Endothelial cell of umbilical vein (primary cell): Measurements from ENCODE around the gene ANKS6. TPM values are rescaled to one million over a fixed set of nuclear protein-coding genes. Genes with fewer than 3 reads are reported as not detected.

ENCODE experiments used
- BruUV-seq: library from RNA; stranded (reverse); fragments of 400-500 nt; replicated peaks from 2 replicates; lab custom pipeline; 2021; lab: Mats Ljungman, UMichigan
- CTCF ChIA-PET: fragments of 300-600, 350-600 bp; sonication (Branson Sonifier 250); formaldehyde crosslinking; loops from one replicate; lab custom pipeline; 2021; ENCODE audit warnings: antibody characterized with exemption, inconsistent platforms; lab: Charles Lee
- POLR2A ChIA-PET: fragments of 300-600, 350-600 bp; sonication (Branson Sonifier 250); formaldehyde crosslinking; loops from one replicate; lab custom pipeline; 2021; ENCODE audit warnings: antibody characterized with exemption, inconsistent platforms; lab: Charles Lee
- DNase-seq: peaks from one replicate; pipeline ENCODE4 v3.0.0-alpha.2; 2011; ENCODE audit warnings: low read depth, low spot score
- FAIRE-seq: peaks from 2 replicates; lab custom pipeline; 2011; peaks lifted over from hg19 to GRCh38; lab: Jason Lieb, UNC
- H2AFZ ChIP-seq: 2 replicates; pipeline ENCODE4 v1.6.0; 2012; ENCODE audit warnings: low read depth, low read length, control low read depth, inconsistent platforms
- H3K27ac ChIP-seq: 2 replicates; pipeline ENCODE4 v1.5.1; 2011; ENCODE audit warnings: low read depth, mild to moderate bottlenecking, control low read depth, low read length, moderate library complexity; ENCODE audit not compliant: insufficient read depth
- H3K27me3 ChIP-seq, 2 experiments: 2 replicates each; pipeline versions ENCODE4 v1.6.0 to v1.6.1; 2011; ENCODE audit warnings: low read length in 2 of 2, mixed read lengths in 1 of 2; ENCODE audit not compliant: control insufficient read depth in 2 of 2, insufficient read depth in 2 of 2
- H3K36me3 ChIP-seq, 2 experiments: 2 replicates in 1 of 2; 3 replicates in 1 of 2; pipeline ENCODE4 v1.5.1; 2011; ENCODE audit warnings: low read length in 2 of 2, mild to moderate bottlenecking in 1 of 2, moderate library complexity in 1 of 2; ENCODE audit not compliant: control insufficient read depth in 2 of 2, insufficient read depth in 2 of 2; ENCODE audit errors: extremely low read depth in 1 of 2
- H3K4me1 ChIP-seq: 3 replicates; pipeline ENCODE4 v1.5.1; 2011; ENCODE audit warnings: mild to moderate bottlenecking, low read length; ENCODE audit not compliant: control insufficient read depth, insufficient read depth; ENCODE audit errors: extremely low read depth
- H3K4me2 ChIP-seq: 2 replicates; pipeline ENCODE4 v1.6.1; 2011; ENCODE audit warnings: low read length, control low read depth, mixed read lengths; ENCODE audit not compliant: insufficient read depth
- H3K4me3 ChIP-seq, 3 experiments: fragments of 200-600 bp in 1 of 3; sonication (generic), shearing (Covaris generic) in 1 of 3; replicated peaks in 1 of 3; 2 replicates each; pipeline ENCODE4 v1.5.1; 2011 to 2016; ENCODE audit warnings: control low read depth in 3 of 3, low read length in 3 of 3, mild to moderate bottlenecking in 2 of 3, inconsistent platforms in 1 of 3, low read depth in 1 of 3, moderate library complexity in 1 of 3; ENCODE audit not compliant: insufficient read depth in 1 of 3
- H3K79me2 ChIP-seq: 2 replicates; pipeline ENCODE4 v1.6.0; 2012; ENCODE audit warnings: low read length, inconsistent platforms; ENCODE audit not compliant: control insufficient read depth, insufficient read depth
- H3K9ac ChIP-seq: replicated peaks from 2 replicates; pipeline ENCODE3; 2011; ENCODE audit warnings: low read length, control low read depth; ENCODE audit not compliant: insufficient read depth; ENCODE audit errors: extremely low read depth
- H3K9me1 ChIP-seq: replicated peaks from 3 replicates; pipeline ENCODE4 v1.6.0; 2011; ENCODE audit warnings: mild to moderate bottlenecking, low read length; ENCODE audit not compliant: control insufficient read depth, insufficient read depth; ENCODE audit errors: extremely low read depth
- H3K9me3 ChIP-seq: replicated peaks from 2 replicates; pipeline ENCODE4 v1.5.1; 2012; ENCODE audit warnings: low read length, inconsistent platforms; ENCODE audit not compliant: control insufficient read depth, insufficient read depth
- H4K20me1 ChIP-seq: replicated peaks from 2 replicates; pipeline ENCODE3; 2011; ENCODE audit warnings: mild to moderate bottlenecking, low read length; ENCODE audit not compliant: control insufficient read depth, insufficient read depth; ENCODE audit errors: extremely low read depth
- CTCF ChIP-seq, 2 donors: IDR thresholded peaks; 1 replicate in 1 of 2; 2 replicates in 1 of 2; pipeline ENCODE4 v1.5.1; 2011; ENCODE audit warnings: low read length in 2 of 2, mild to moderate bottlenecking in 2 of 2, moderate library complexity in 2 of 2, control low read depth in 1 of 2, inconsistent platforms in 1 of 2, low read depth in 1 of 2; ENCODE audit not compliant: insufficient read depth in 1 of 2; ENCODE audit errors: extremely low read depth in 1 of 2
- FOS ChIP-seq: IDR thresholded peaks from 2 replicates; pipeline ENCODE4 v1.6.1; 2011; ENCODE audit warnings: mild to moderate bottlenecking, low read length, moderate library complexity, borderline replicate concordance; ENCODE audit not compliant: insufficient read depth
- GATA2 ChIP-seq: IDR thresholded peaks from 2 replicates; pipeline ENCODE4 v1.7.0; 2011; ENCODE audit warnings: low read depth, mild to moderate bottlenecking, moderate library complexity, mixed read lengths, low read length; ENCODE audit not compliant: insufficient read length, insufficient read depth
- JUN ChIP-seq: IDR thresholded peaks from 2 replicates; pipeline ENCODE4 v1.6.1; 2011; ENCODE audit warnings: borderline replicate concordance, low read depth; ENCODE audit not compliant: insufficient read length, insufficient read depth
- MAX ChIP-seq: IDR thresholded peaks from 2 replicates; pipeline ENCODE4 v1.6.1; 2011; ENCODE audit not compliant: insufficient read depth, insufficient read length
- MYC ChIP-seq: IDR thresholded peaks from one replicate; pipeline ENCODE4 v1.6.1; 2011; ENCODE audit warnings: mild to moderate bottlenecking, low read depth, low read length
- POLR2A ChIP-seq: IDR thresholded peaks from 2 replicates; pipeline ENCODE4 v1.6.1; 2012; ENCODE audit warnings: low read depth, mild to moderate bottlenecking, control low read depth, low read length
- POLR2AphosphoS5 ChIP-seq: IDR thresholded peaks from 2 replicates; pipeline ENCODE4 v1.6.1; 2012; ENCODE audit warnings: low read depth, mild to moderate bottlenecking, control low read depth, low read length, moderate library complexity; ENCODE audit not compliant: insufficient read depth
- dilution Hi-C: fragments of 300-500 bp; cut with MboI; formaldehyde crosslinking; loops from one replicate; pipeline ENCODE4 v1.15.0; 2019; ENCODE audit warnings: low sequenced_read_pairs; ENCODE audit not compliant: extremely low pct_ligation_motif_present
- intact Hi-C: fragments of 100-400 bp; cut with micrococcal nuclease; formaldehyde crosslinking; loops from one replicate; pipeline ENCODE4 v1.10.0; 2022
- polyA plus RNA-seq, 4 experiments: library from polyadenylated mRNA; depleted of rRNA in 3 of 4; stranded (reverse) in 3 of 4; unstranded in 1 of 4; fragments of >200 nt; gene quantifications; 2 replicates each; pipeline versions ENCODE4 v1.2.1 to v1.2.3, GENCODE V29; 2011 to 2012; ENCODE audit warnings: missing spikeins in 1 of 4
- total RNA-seq: library from RNA; stranded (reverse); gene quantifications from 2 replicates; pipeline ENCODE4 v1.2.3, GENCODE V29; 2021

Gene ANKS6
- total and polyA plus RNA-seq, 2 donors (not counting 3 experiments of a cell fraction or from before 2014, with no cell fraction given), result 15.5 to 18.6 TPM

- H3K9ac ChIP-seq, result no peak overlapping the region
- FAIRE-seq, result no peak
- H3K27ac ChIP-seq, result no peak overlapping the region
- H3K79me2 ChIP-seq, result no peaks in the 10 kb centered on the region
- no peak overlapping the region for H2AFZ ChIP-seq
- no peak overlapping the region for H3K4me3 ChIP-seq
- ChIA-PET POLR2A (no interaction called here), CTCF (no interaction called here)
- intact Hi-C loops (no loop called here), dilution Hi-C loops (no loop called here)
- no peak for TF ChIP-seq MYC
- TF ChIP-seq POLR2A, result no peak
- no peak for TF ChIP-seq JUN
- no peak for TF ChIP-seq FOS
- TF ChIP-seq GATA2, result no peak
- no peak for TF ChIP-seq MAX
- TF ChIP-seq CTCF (IDR thresholded peaks at IDR 0.05; ENCODE audit: extremely low read depth in 1 of 2, insufficient read depth in 1 of 2, low read depth in 1 of 2, low read length in 2 of 2), result no peak
- no peak for TF ChIP-seq POLR2AphosphoS5
- no peaks in the 10 kb centered on the region for H3K36me3 ChIP-seq
- no peaks in the 10 kb centered on the region for H4K20me1 ChIP-seq
- no peaks in the 10 kb centered on the region for H3K9me1 ChIP-seq
- no TSS peak for BruUV-seq
- H3K4me1 ChIP-seq, result no peaks in the 10 kb centered on the region
- H3K9me3 ChIP-seq, result no peaks in the 10 kb centered on the region
- DNase-seq, result no peak
- H3K27me3 ChIP-seq, result no peaks in the 10 kb centered on the region
- no peak overlapping the region for H3K4me2 ChIP-seq
Measured at GRCh38 chr9:98832768-98833089, 36.4 kb upstream of the ANKS6 start.
